WTC11 (cell line): Measurements from ENCODE around the gene HSPG2. TPM values are rescaled to one million over a fixed set of nuclear protein-coding genes. Genes with fewer than 3 reads are reported as not detected.
"Not testable (repeated sequence)": the region's sequence is repeated elsewhere in the genome, so short reads cannot be mapped to it uniquely, and the experiment has no call there.

Experiments
- ATAC-seq: fragments of 200-7000 bp; cut with Tn5 transposase; 2 replicates; pipeline ENCODE4 v1.10.0; 2021; ENCODE audit warnings: mild to moderate bottlenecking, moderate library complexity
- Bru-seq: library from RNA; stranded (reverse); fragments of 400-500 nt; gene quantifications from one replicate; lab custom pipeline; 2021; lab: Mats Ljungman, UMichigan
- CTCF ChIA-PET: fragments of 300-600 bp; sonication (Branson Sonifier 250); formaldehyde crosslinking; loops from one replicate; lab custom pipeline; 2021; ENCODE audit warnings: antibody characterized with exemption; lab: Charles Lee
- POLR2A ChIA-PET: fragments of 350-600 bp; sonication (Branson Sonifier 250); formaldehyde crosslinking; loops from one replicate; lab custom pipeline; 2021; ENCODE audit warnings: antibody characterized with exemption; lab: Charles Lee
- DNase-seq: peaks from one replicate; pipeline ENCODE4 v3.0.0; 2021; ENCODE audit warnings: low spot score
- H3K27ac Mint-ChIP-seq: 2 replicates; pipeline ENCODE4 v1.8.0; 2021; ENCODE audit warnings: mixed read lengths
- H3K27me3 Mint-ChIP-seq: 2 replicates; pipeline ENCODE4 v1.8.0; 2021; ENCODE audit warnings: low read depth, mild to moderate bottlenecking, moderate library complexity, mixed read lengths
- H3K36me3 Mint-ChIP-seq: 2 replicates; pipeline ENCODE4 v1.8.0; 2021; ENCODE audit warnings: mixed read lengths
- H3K4me1 Mint-ChIP-seq: 2 replicates; pipeline ENCODE4 v1.8.0; 2022; ENCODE audit warnings: mixed read lengths
- H3K4me3 Mint-ChIP-seq: 2 replicates; pipeline ENCODE4 v1.8.0; 2021; ENCODE audit warnings: mild to moderate bottlenecking, moderate library complexity, mixed read lengths
- H3K9me3 Mint-ChIP-seq: 2 replicates; pipeline ENCODE4 v1.8.0; 2021; ENCODE audit warnings: mixed read lengths
- CTCF ChIP-seq: fragments of 200-600 bp; IDR thresholded peaks from 2 replicates; pipeline ENCODE4 v1.8.0; 2022; ENCODE audit warnings: antibody characterized with exemption
- E2F4 ChIP-seq: sonication (generic); formaldehyde crosslinking; IDR thresholded peaks from 2 replicates; pipeline ENCODE4 v1.8.1; 2022; ENCODE audit warnings: low read depth, mild to moderate bottlenecking, moderate library complexity, missing genetic modification reagents, borderline replicate concordance
- GRHL2 ChIP-seq: fragments of 250-450 bp; sonication (Bioruptor Pico); IDR thresholded peaks from 2 replicates; pipeline ENCODE4 v1.8.0; 2022; ENCODE audit warnings: mild to moderate bottlenecking, moderate library complexity; ENCODE audit not compliant: insufficient replicate concordance, severe bottlenecking
- HMGA2 ChIP-seq: fragments of 250-450 bp; sonication (Bioruptor Pico); IDR thresholded peaks from 2 replicates; pipeline ENCODE4 v1.4.0; 2021; ENCODE audit warnings: mild to moderate bottlenecking, moderate library complexity
- KAT7 ChIP-seq: sonication (generic); formaldehyde crosslinking; IDR thresholded peaks from 2 replicates; pipeline ENCODE4 v1.8.1; 2023; ENCODE audit warnings: missing genetic modification reagents, mild to moderate bottlenecking, borderline replicate concordance
- RORB ChIP-seq: fragments of 250-450 bp; sonication (Bioruptor Pico); IDR thresholded peaks from 2 replicates; pipeline ENCODE4 v1.9.0; 2021; ENCODE audit warnings: mild to moderate bottlenecking
- TEAD4 ChIP-seq: sonication (generic); formaldehyde crosslinking; IDR thresholded peaks from 2 replicates; pipeline ENCODE4 v1.8.0; 2022; ENCODE audit warnings: mild to moderate bottlenecking, missing genetic modification reagents
- USF1 ChIP-seq: sonication (generic); formaldehyde crosslinking; IDR thresholded peaks from 2 replicates; pipeline ENCODE4 v1.8.0; 2022; ENCODE audit warnings: mild to moderate bottlenecking, missing genetic modification reagents
- ZNF396 ChIP-seq: fragments of 250-450 bp; sonication (Bioruptor Pico); IDR thresholded peaks from 2 replicates; pipeline ENCODE4 v1.8.0; 2021; ENCODE audit warnings: mild to moderate bottlenecking, moderate library complexity, borderline replicate concordance
- ZSCAN18 ChIP-seq: fragments of 250-450 bp; sonication (Bioruptor Pico); IDR thresholded peaks from 2 replicates; pipeline ENCODE4 v2.1.2; 2022; ENCODE audit warnings: mild to moderate bottlenecking, moderate library complexity
- long read RNA-seq, 3 experiments: library from RNA in 1 of 3; library from capped mRNA in 1 of 3; library from polyadenylated mRNA in 1 of 3; unstranded in 2 of 3; stranded (forward) in 1 of 3; transcript quantifications; one replicate each; pipeline ENCODE4 v2.0.0, GENCODE V29; 2021
- total RNA-seq: library from RNA; stranded (reverse); gene quantifications from 3 replicates; pipeline ENCODE4 v1.2.3, GENCODE V29; 2021

The HSPG2 gene
- total RNA-seq = 120 to 127 TPM (median 120 TPM) in 3 replicates
- percentile 55 among the genes with signal in this experiment for Bru-seq, nascent RNA
- long read RNA-seq, experiment 1, full-length matches to known transcripts = 4 of 110 reads
- long read RNA-seq, experiment 1, partial matches to known transcripts = 83 of 110 reads
- long read RNA-seq, experiment 1, other reads (novel, unspliced or antisense) = 23 of 110 reads
- long read RNA-seq, experiment 2, partial matches to known transcripts = 30 of 80 reads
- long read RNA-seq, experiment 2, other reads (novel, unspliced or antisense) = 47 of 80 reads
- long read RNA-seq, experiment 3 = 0 reads

- Mint-ChIP-seq H3K4me3 (peak within 1 kb of the TSS; percentile 74), H3K9me3 (no peaks in the 10 kb centered on the region), H3K27me3 (peaks cover 3% of the 10 kb centered on the region; the same call in 1 of the 2 replicates), H3K4me1 (peaks cover 64% of the 10 kb centered on the region), H3K36me3 (no peaks in the 10 kb centered on the region), H3K27ac (peak within 1 kb of the TSS; percentile 77)
- CTCF ChIA-PET = interaction anchor here (1.0 to 2.0 kb wide), 3 partner anchors 14 to 35 kb away, joined by 3 to 4 read pairs (median 3); no protein-coding TSS in a partner anchor
- TF ChIP-seq E2F4 (CRISPR knock-in tag) = no peak
- TF ChIP-seq RORB (CRISPR knock-in tag) = no peak
- TF ChIP-seq ZNF396 (CRISPR knock-in tag) = no peak
- no peak for TF ChIP-seq GRHL2
- no peak for TF ChIP-seq ZSCAN18 (CRISPR knock-in tag)
- TF ChIP-seq TEAD4 (CRISPR knock-in tag) = no peak
- no peak for TF ChIP-seq HMGA2
- TF ChIP-seq CTCF = no peak
- no peak for TF ChIP-seq USF1 (CRISPR knock-in tag)
- no peak for TF ChIP-seq KAT7
- no peak for DNase-seq
- ATAC-seq = peak; percentile 41; the same call in 1 of the 2 replicates
- POLR2A ChIA-PET = interaction anchor here (1.0 to 1.6 kb wide), 3 partner anchors 15 to 20 kb away, joined by 3 to 7 read pairs (median 4); no protein-coding TSS in a partner anchor
Measured at GRCh38 chr1:21937034-21937371, at the start of gene HSPG2. Gene HSPG2, minus strand, starts transcription at chr1:21937310. Its CDS starts 93 bp downstream, at chr1:21937217.

- H3K36me3 Mint-ChIP-seq, H3K4me1 Mint-ChIP-seq, CTCF ChIA-PET, H3K9me3 Mint-ChIP-seq, H3K27ac Mint-ChIP-seq, ATAC-seq, H3K27me3 Mint-ChIP-seq, DNase-seq, H3K4me3 Mint-ChIP-seq: not testable (repeated sequence)
- POLR2A ChIA-PET = interaction anchor here (0.6 kb wide), 1 partner anchor 65 kb away, joined by 3 read pairs; no protein-coding TSS in a partner anchor
Measured at GRCh38 chr1:21986386-21986785, 49.3 kb upstream of the HSPG2 start.

- H3K9me3 Mint-ChIP-seq, CTCF ChIA-PET, H3K36me3 Mint-ChIP-seq, ATAC-seq, H3K4me3 Mint-ChIP-seq, POLR2A ChIA-PET, H3K27me3 Mint-ChIP-seq, H3K4me1 Mint-ChIP-seq, H3K27ac Mint-ChIP-seq, DNase-seq: not testable (repeated sequence)
Measured at GRCh38 chr1:21985893-21986292, 48.8 kb upstream of the HSPG2 start.

GRCh38 chr1:21983539-21983938 is 46.4 kb upstream of the HSPG2 start:
- H3K36me3 Mint-ChIP-seq, H3K4me1 Mint-ChIP-seq, POLR2A ChIA-PET, H3K27ac Mint-ChIP-seq, H3K9me3 Mint-ChIP-seq, ATAC-seq, H3K27me3 Mint-ChIP-seq, H3K4me3 Mint-ChIP-seq, CTCF ChIA-PET, DNase-seq: not testable (repeated sequence)

GRCh38 chr1:21982122-21982521 is 45.0 kb upstream of the HSPG2 start:
- POLR2A ChIA-PET = interaction anchor here (0.6 kb wide), 1 partner anchor 17 kb away, joined by 3 read pairs; no protein-coding TSS in a partner anchor
- not testable (repeated sequence) for H3K9me3 Mint-ChIP-seq, H3K36me3 Mint-ChIP-seq, H3K27me3 Mint-ChIP-seq, H3K4me1 Mint-ChIP-seq, H3K4me3 Mint-ChIP-seq, H3K27ac Mint-ChIP-seq, DNase-seq
- ATAC-seq = peak; percentile 29; the same call in 1 of the 2 replicates
- CTCF ChIA-PET = interaction anchor here (1.0 kb wide), 1 partner anchor 24 kb away, joined by 3 read pairs; no protein-coding TSS in a partner anchor

GRCh38 chr1:21981253-21981652 is 44.1 kb upstream of the HSPG2 start:
- POLR2A ChIA-PET, DNase-seq, H3K27me3 Mint-ChIP-seq, H3K4me1 Mint-ChIP-seq, ATAC-seq, H3K36me3 Mint-ChIP-seq, H3K9me3 Mint-ChIP-seq, H3K4me3 Mint-ChIP-seq, H3K27ac Mint-ChIP-seq: not testable (repeated sequence)
- CTCF ChIA-PET = interaction anchor here (0.5 to 1.6 kb wide), 3 partner anchors 25 to 159 kb away, joined by 3 to 5 read pairs (median 4); no protein-coding TSS in a partner anchor

GRCh38 chr1:21980515-21981220 is 43.6 kb upstream of the HSPG2 start:
- H3K4me3 Mint-ChIP-seq, H3K27me3 Mint-ChIP-seq, POLR2A ChIA-PET, DNase-seq, H3K36me3 Mint-ChIP-seq, H3K4me1 Mint-ChIP-seq, H3K9me3 Mint-ChIP-seq, H3K27ac Mint-ChIP-seq: not testable (repeated sequence)
- ATAC-seq = peak; percentile 93
- CTCF ChIA-PET = interaction anchor here (0.5 to 1.6 kb wide), 5 partner anchors 25 to 159 kb away, joined by 3 to 5 read pairs (median 3); no protein-coding TSS in a partner anchor
